ENCODE results near the gene MPO. TPM values are rescaled to one million over a fixed set of nuclear protein-coding genes. Genes with fewer than 3 reads are reported as not detected.

The MPO gene
- total and polyA plus RNA-seq, 2 of the 8 experiments (the other 6 are each of a cell fraction or from before 2014, with no cell fraction given), result 0.06 to 0.74 TPM

- no peak for TF ChIP-seq POU5F1 (IDR thresholded peaks at IDR 0.05; ENCODE audit: low read depth, low read length)
Observed at GRCh38 chr17:58233543-58233942, 47.2 kb downstream of the MPO start (continued).
